ENCODE measurements around the gene FCRL4.

FCRL4 gene

DNA sequence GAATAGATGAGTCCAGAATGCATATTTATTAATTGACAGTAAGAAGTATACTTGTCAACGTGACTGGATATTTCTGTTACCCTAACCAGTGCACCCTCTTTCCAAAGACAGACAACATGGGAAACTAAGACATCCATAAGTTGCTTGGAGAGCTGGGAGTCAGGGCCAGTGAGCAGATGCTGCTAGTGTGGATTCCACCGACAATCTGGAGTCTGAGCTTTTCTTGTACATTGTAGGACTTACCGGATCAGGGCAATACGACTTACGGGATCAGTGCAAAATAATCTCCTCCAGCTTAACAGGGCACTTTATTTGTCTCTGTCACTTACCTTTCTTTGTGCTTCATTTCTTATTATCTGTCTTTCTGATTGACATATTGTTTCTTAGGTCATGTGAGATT lies 24.6 kb upstream of the FCRL4 start:
- TF ChIP-seq, protein P1, sequence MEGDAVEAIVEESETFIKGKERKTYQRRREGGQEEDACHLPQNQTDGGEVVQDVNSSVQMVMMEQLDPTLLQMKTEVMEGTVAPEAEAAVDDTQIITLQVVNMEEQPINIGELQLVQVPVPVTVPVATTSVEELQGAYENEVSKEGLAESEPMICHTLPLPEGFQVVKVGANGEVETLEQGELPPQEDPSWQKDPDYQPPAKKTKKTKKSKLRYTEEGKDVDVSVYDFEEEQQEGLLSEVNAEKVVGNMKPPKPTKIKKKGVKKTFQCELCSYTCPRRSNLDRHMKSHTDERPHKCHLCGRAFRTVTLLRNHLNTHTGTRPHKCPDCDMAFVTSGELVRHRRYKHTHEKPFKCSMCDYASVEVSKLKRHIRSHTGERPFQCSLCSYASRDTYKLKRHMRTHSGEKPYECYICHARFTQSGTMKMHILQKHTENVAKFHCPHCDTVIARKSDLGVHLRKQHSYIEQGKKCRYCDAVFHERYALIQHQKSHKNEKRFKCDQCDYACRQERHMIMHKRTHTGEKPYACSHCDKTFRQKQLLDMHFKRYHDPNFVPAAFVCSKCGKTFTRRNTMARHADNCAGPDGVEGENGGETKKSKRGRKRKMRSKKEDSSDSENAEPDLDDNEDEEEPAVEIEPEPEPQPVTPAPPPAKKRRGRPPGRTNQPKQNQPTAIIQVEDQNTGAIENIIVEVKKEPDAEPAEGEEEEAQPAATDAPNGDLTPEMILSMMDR (IDR thresholded peaks at IDR 0.05; ENCODE audit: insufficient read depth, low read depth, low read length, missing control alignments) = no peak
- DNase-seq (ENCODE audit: low read depth) = no peak
- H3K4me3 ChIP-seq (ENCODE audit: low read depth, low read length) = no peak overlapping the region

DNA sequence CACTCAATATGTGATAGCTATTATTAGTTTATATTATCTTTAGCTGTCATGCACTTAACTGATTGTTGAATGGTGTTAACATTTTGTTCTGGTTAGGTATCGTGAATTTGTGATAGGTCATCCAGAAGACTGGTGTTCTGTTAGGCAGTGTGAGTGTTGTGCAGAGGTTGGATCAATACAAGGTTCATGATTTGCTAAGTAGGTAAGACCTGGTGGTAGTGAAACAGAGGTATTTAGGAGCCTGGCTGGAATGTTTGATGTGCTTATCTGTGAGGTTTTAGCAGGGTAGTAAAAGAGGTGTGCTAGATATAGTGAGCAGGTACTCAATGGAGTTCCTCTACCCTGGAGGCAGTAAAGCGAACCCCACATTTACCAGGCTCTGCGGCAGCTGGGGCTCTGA lies 20.3 kb upstream of the FCRL4 start:
- no peak overlapping the region for H3K4me3 ChIP-seq (ENCODE audit: low read depth, low read length)
- no peak for DNase-seq (ENCODE audit: low read depth)
- TF ChIP-seq, protein P1 (IDR thresholded peaks at IDR 0.05; ENCODE audit: insufficient read depth, low read depth, low read length, missing control alignments) = no peak

DNA sequence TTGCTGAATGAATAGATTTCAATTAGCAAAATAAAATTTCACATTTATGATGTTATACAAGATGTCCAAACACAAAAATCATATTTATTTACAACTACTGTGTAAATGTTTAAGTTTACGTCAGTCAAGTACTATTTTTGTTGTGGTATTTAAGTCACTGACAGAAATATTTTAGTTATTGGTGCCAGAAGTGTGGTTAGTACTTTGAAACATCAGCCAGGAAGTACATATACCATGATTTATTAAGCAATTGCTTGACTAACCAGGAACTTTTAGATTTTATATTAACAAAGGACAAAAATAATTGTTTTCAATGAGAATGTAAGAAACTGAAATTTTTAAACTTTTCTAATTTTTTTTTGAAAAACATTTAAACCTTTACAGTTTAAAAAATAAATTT lies 2.4 kb upstream of the FCRL4 start:
- TF ChIP-seq, protein P1 (IDR thresholded peaks at IDR 0.05; ENCODE audit: insufficient read depth, low read depth, low read length, missing control alignments) = no peak
- DNase-seq (ENCODE audit: low read depth) = no peak
- no peak overlapping the region for H3K4me3 ChIP-seq (ENCODE audit: low read depth, low read length)

DNA sequence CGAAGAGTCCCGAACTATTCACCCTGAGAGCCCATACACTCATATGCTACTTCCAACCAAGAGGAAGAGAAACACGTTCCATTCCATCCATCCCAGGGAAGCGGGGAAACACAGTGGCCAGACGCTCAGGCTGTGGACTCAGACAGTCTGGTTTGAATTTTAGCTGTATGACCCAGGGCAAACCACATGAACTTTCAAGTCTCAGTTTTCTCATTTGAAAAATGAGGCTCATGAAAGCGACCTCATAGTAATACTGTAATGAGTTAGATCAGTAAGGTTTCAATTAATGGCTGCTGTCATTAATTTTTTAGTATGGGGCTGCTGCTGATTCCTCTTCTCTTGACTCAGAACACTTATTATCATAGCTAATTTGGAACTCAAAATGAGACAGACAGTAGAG lies 1.5 kb downstream of the FCRL4 start:
- no peak overlapping the region for H3K4me3 ChIP-seq (ENCODE audit: low read depth, low read length)
- peak; percentile 67 for DNase-seq (ENCODE audit: low read depth)
- TF ChIP-seq, protein P1 (IDR thresholded peaks at IDR 0.05; ENCODE audit: insufficient read depth, low read depth, low read length, missing control alignments) = no peak

DNA sequence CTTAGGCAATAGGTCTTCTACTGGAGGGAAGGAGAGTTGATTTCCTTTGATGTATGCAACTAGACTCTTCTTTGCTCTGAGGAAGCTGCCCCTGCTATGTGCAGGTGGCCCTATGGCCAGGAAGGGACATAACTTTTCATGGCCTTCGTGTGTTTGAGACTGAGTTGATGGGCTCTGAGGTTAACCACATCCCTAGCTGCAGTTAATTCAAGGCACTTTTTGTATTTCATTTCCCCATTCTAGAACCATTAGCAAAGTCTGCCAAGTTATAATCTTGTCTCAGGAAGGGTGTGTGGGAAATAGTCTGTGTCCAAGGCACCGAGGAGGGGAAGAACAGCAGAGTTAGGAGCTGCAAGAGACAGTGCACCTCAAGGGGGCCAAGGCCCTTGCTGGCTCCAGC lies 2.5 kb downstream of the FCRL4 start:
- TF ChIP-seq, protein P1 (IDR thresholded peaks at IDR 0.05; ENCODE audit: insufficient read depth, low read depth, low read length, missing control alignments) = no peak
- H3K4me3 ChIP-seq (ENCODE audit: low read depth, low read length) = no peak overlapping the region
- peak; percentile 87 for DNase-seq (ENCODE audit: low read depth)

DNA sequence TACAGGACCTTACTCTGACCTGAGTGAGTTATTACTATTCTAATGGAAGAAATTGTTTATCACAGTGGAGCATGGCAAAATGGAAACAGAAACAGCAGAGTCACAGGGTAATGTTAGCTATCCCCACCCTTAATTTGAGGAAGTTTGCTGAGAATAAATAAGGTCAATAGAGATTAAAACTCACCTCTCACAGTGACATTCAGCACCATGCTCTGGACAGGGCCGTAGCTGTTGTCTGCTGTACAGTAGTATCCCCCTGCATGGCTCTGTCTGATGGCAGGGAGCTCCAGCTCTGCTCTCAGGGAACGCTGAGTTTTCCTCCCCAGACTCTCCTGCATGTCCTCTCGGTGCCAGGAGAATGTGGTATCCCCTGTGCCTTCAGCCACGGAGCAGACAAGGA lies 11.9 kb downstream of the FCRL4 start:
- no peak overlapping the region for H3K4me3 ChIP-seq (ENCODE audit: low read depth, low read length)
- DNase-seq (ENCODE audit: low read depth) = no peak
- TF ChIP-seq, protein P1 (IDR thresholded peaks at IDR 0.05; ENCODE audit: insufficient read depth, low read depth, low read length, missing control alignments) = no peak

DNA sequence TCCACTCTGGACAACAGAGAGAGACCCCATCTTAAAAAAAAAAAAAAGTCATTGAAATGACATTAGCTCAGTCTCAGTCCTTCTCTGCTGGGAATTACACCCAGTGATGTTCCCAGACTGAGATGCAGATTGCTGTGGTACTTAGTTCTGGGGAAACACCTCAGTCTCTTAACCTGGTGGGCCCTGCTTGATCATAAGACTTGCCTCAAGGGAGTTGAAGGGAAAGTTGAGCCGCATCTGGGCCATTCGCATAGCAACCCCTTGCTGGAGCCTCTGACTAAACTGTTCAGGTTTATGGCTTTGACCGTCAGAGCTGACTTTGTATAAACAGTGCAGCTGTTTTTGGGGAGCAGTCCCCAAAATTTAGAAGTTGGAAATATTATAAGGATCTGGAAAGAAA lies 13.4 kb downstream of the FCRL4 start:
- TF ChIP-seq, protein P1 (IDR thresholded peaks at IDR 0.05; ENCODE audit: insufficient read depth, low read depth, low read length, missing control alignments) = no peak
- DNase-seq (ENCODE audit: low read depth) = no peak
- H3K4me3 ChIP-seq (ENCODE audit: low read depth, low read length) = no peak overlapping the region
